Activated CD4-positive, alpha-beta T cell treated with anti-CD3 and anti-CD28 coated beads, Interleukin-2, amount 50 U/mL, for 24 hours (primary cell): ENCODE results near the gene UNC45B.
A peak's percentile ranks its signal among the peaks of the same experiment; 100 is the strongest.
"Not testable (repeated sequence)": the region's sequence is repeated elsewhere in the genome, so short reads cannot be mapped to it uniquely, and the experiment has no call there.

Experiments
- DNase-seq, 2 donors: peaks; one replicate each; pipeline ENCODE4 v3.0.0-alpha.2; 2020; ENCODE audit warnings: low read depth in 1 of 2, low spot score in 1 of 2

The UNC45B gene

GRCh38 chr17:35138218-35138617, 9.4 kb upstream of the UNC45B start:
- no peak for DNase-seq

GRCh38 chr17:35141681-35142466, 5.7 kb upstream of the UNC45B start, which contains the start of gene NLE1:
Gene NLE1 (minus strand): TSS chr17:35142303. CDS start chr17:35142275, 28 bp downstream.
- DNase-seq: peak; percentile 86

GRCh38 chr17:35142467-35142796, 5.2 kb upstream of the UNC45B start:
- no peak for DNase-seq

GRCh38 chr17:35144840-35145239, 2.8 kb upstream of the UNC45B start:
- DNase-seq: no peak

- no peak for DNase-seq
Measured at GRCh38 chr17:35146214-35146833, 1.3 kb upstream of the UNC45B start.

- no peak for DNase-seq
Measured at GRCh38 chr17:35148144-35148543, 527 bp downstream of the UNC45B start.

- no peak for DNase-seq
Measured at GRCh38 chr17:35149941-35150340, 2.3 kb downstream of the UNC45B start.

- DNase-seq: not testable (repeated sequence)
Measured at GRCh38 chr17:35151080-35151479, 3.5 kb downstream of the UNC45B start.

GRCh38 chr17:35152421-35153140, 5.0 kb downstream of the UNC45B start:
- DNase-seq: no peak

- no peak for DNase-seq
Measured at GRCh38 chr17:35154196-35155165, 6.9 kb downstream of the UNC45B start.

GRCh38 chr17:35155246-35155645, 7.6 kb downstream of the UNC45B start:
- DNase-seq: no peak

- DNase-seq: no peak
Measured at GRCh38 chr17:35159940-35160339, 12.3 kb downstream of the UNC45B start.

GRCh38 chr17:35160354-35161201, 13.0 kb downstream of the UNC45B start:
- no peak for DNase-seq

- DNase-seq: no peak
Measured at GRCh38 chr17:35161281-35161761, 13.7 kb downstream of the UNC45B start.

GRCh38 chr17:35162755-35163154, 15.1 kb downstream of the UNC45B start:
- no peak for DNase-seq

- DNase-seq: no peak
Measured at GRCh38 chr17:35163886-35164285, 16.3 kb downstream of the UNC45B start.

- no peak for DNase-seq
Measured at GRCh38 chr17:35164716-35165115, 17.1 kb downstream of the UNC45B start.

GRCh38 chr17:35166526-35166925, 18.9 kb downstream of the UNC45B start:
- DNase-seq: no peak

- DNase-seq: no peak
Measured at GRCh38 chr17:35167046-35167445, 19.4 kb downstream of the UNC45B start.

- DNase-seq: no peak
Measured at GRCh38 chr17:35167666-35168065, 20.0 kb downstream of the UNC45B start.
